Upper lobe of left lung (tissue), 6 donors: ENCODE measurements around the gene COL6A5. TPM values are rescaled to one million over a fixed set of nuclear protein-coding genes. Genes with fewer than 3 reads are reported as not detected.
A peak's percentile ranks its signal among the peaks of the same experiment; 100 is the strongest.
"Not testable (repeated sequence)": the region's sequence is repeated elsewhere in the genome, so short reads cannot be mapped to it uniquely, and the experiment has no call there.

Experiments
- ATAC-seq, 2 donors: fragments of 200-7000 bp; cut with Tn5 transposase; one replicate each; pipeline ENCODE4 v1.9.1; 2022; ENCODE audit warnings: mild to moderate bottlenecking in 2 of 2, moderate library complexity in 2 of 2; ENCODE audit not compliant: low FRiP score in 2 of 2
- DNase-seq, 2 donors: peaks; one replicate each; pipeline ENCODE4 v3.0.0-alpha.2; 2019 to 2020
- H3K27ac ChIP-seq, 4 donors: fragments of 200-600 bp; sonication (generic); one replicate each; pipeline ENCODE4 v1.5.1; 2016 to 2019
- H3K27me3 ChIP-seq, 4 donors: fragments of 200-600 bp; sonication (generic); one replicate each; pipeline ENCODE4 v1.5.1; 2017 to 2019
- H3K36me3 ChIP-seq, 4 donors: fragments of 200-600 bp; sonication (generic); one replicate each; pipeline ENCODE4 v1.5.1; 2016 to 2019
- H3K4me1 ChIP-seq, 4 donors: fragments of 200-600 bp; sonication (generic); one replicate each; pipeline ENCODE4 v1.5.1; 2018 to 2019
- H3K4me3 ChIP-seq, 4 donors: fragments of 200-600 bp; sonication (generic); one replicate each; pipeline ENCODE4 v1.5.1; 2017 to 2019; ENCODE audit warnings: mild to moderate bottlenecking in 2 of 4, moderate library complexity in 1 of 4
- H3K9me3 ChIP-seq, 4 donors: fragments of 200-600 bp; sonication (generic); one replicate each; pipeline ENCODE4 v1.5.1; 2018 to 2019
- CTCF ChIP-seq, 6 experiments: fragments of 450-650 bp in 4 of 6; fragments of 200-600 bp in 2 of 6; sonication (generic) in 2 of 6; IDR thresholded peaks; one replicate each; pipeline ENCODE4 v1.5.1; 2016 to 2019; ENCODE audit warnings: antibody characterized with exemption in 6 of 6
- EP300 ChIP-seq, 4 donors: sonication (generic); formaldehyde crosslinking; IDR thresholded peaks; one replicate each; pipeline ENCODE4 v1.5.1; 2017; ENCODE audit warnings: antibody characterized with exemption in 4 of 4, control low read depth in 2 of 4
- POLR2A ChIP-seq, 4 donors: fragments of 450-650 bp; IDR thresholded peaks; one replicate each; pipeline ENCODE4 v1.5.1; 2016 to 2017; ENCODE audit warnings: antibody characterized with exemption in 4 of 4, mild to moderate bottlenecking in 2 of 4
- POLR2AphosphoS5 ChIP-seq, 2 donors: sonication (generic); formaldehyde crosslinking; IDR thresholded peaks; one replicate each; pipeline ENCODE4 v1.5.1; 2017; ENCODE audit warnings: antibody characterized with exemption in 2 of 2
- WGBS, 2 donors: methylation state at CpG; one replicate each; pipeline ENCODE4 v1.1.5; 2017 to 2018; 5-methylcytosine and 5-hydroxymethylcytosine counted together
- total RNA-seq, 6 donors: library from RNA; depleted of rRNA in 4 of 6; stranded (reverse); fragments of >200 nt in 4 of 6; gene quantifications; one replicate each; pipeline versions ENCODE4 v1.1.0 to v1.2.1, GENCODE V29; 2016 to 2021
- donor health status: DM: no; HTN: no; CAD: no; lungs with moderate emphysema.
- donor health status: DM: no; HTN: yes; CAD: no; lungs with severe emphysema.

Gene COL6A5
- total RNA-seq, 6 donors from 2014 or later: 1.7 to 6.1 (median 3.9) TPM

GRCh38 chr3:130430266-130430665 lies 84.8 kb downstream of the COL6A5 start:
- Histone ChIP-seq H3K4me1 (no peaks in the 10 kb centered on the region), H3K9me3 (no peaks in the 10 kb centered on the region), H3K27me3 (no peaks in the 10 kb centered on the region), H3K36me3 (no peaks in the 10 kb centered on the region), H3K4me3 (no peak overlapping the region), H3K27ac (no peak overlapping the region)
- TF ChIP-seq POLR2A (IDR thresholded peaks at IDR 0.05) (no peak), CTCF (IDR thresholded peaks at IDR 0.05) (no peak), EP300 (IDR thresholded peaks at IDR 0.05) (no peak), POLR2AphosphoS5 (IDR thresholded peaks at IDR 0.05) (no peak)
- ATAC-seq (no peak), DNase-seq (no peak)

- H3K4me1 ChIP-seq, H3K36me3 ChIP-seq, DNase-seq, H3K27me3 ChIP-seq, H3K4me3 ChIP-seq, ATAC-seq, H3K27ac ChIP-seq, H3K9me3 ChIP-seq: not testable (repeated sequence)
- WGBS, 2 donors: 80 to 85% methylated on average over 10 of the region's 10 CpGs
Measured at GRCh38 chr3:130432086-130432485, 86.6 kb downstream of the COL6A5 start.

GRCh38 chr3:130433306-130433705 lies 87.8 kb downstream of the COL6A5 start:
- Histone ChIP-seq H3K9me3 (no peaks in the 10 kb centered on the region), H3K4me3 (no peak overlapping the region), H3K36me3 (no peaks in the 10 kb centered on the region), H3K27ac (no peak overlapping the region), H3K4me1 (no peaks in the 10 kb centered on the region), H3K27me3 (no peaks in the 10 kb centered on the region)
- 82 to 83% methylated on average over 1 of the region's 1 CpG for WGBS, 2 donors
- TF ChIP-seq POLR2A (IDR thresholded peaks at IDR 0.05) (no peak), POLR2AphosphoS5 (IDR thresholded peaks at IDR 0.05) (no peak), CTCF (IDR thresholded peaks at IDR 0.05) (no peak), EP300 (IDR thresholded peaks at IDR 0.05) (no peak)
- DNase-seq (no peak), ATAC-seq (no peak)

- H3K9me3 ChIP-seq: no peaks in the 10 kb centered on the region
- ATAC-seq (peak in 1 of 2 donors; percentile 73), DNase-seq (peak in 1 of 2 donors; percentile 66)
- 27 to 39% methylated on average over 1 of the region's 1 CpG for WGBS, 2 donors
- no peak overlapping the region for H3K4me3 ChIP-seq
- no peak overlapping the region for H3K27ac ChIP-seq
- no peak for TF ChIP-seq CTCF (IDR thresholded peaks at IDR 0.05)
- peak in 1 of 2 donors; percentile 48 for TF ChIP-seq POLR2AphosphoS5 (IDR thresholded peaks at IDR 0.05)
- peak in 1 of 4 donors; percentile 17 for TF ChIP-seq EP300 (IDR thresholded peaks at IDR 0.05)
- TF ChIP-seq POLR2A (IDR thresholded peaks at IDR 0.05): no peak
- peaks cover 0 to 9% (median 6%) of the 10 kb centered on the region in 4 donors for H3K4me1 ChIP-seq
- no peaks in the 10 kb centered on the region for H3K36me3 ChIP-seq
- no peaks in the 10 kb centered on the region for H3K27me3 ChIP-seq
Measured at GRCh38 chr3:130442284-130442683, 96.8 kb downstream of the COL6A5 start.

GRCh38 chr3:130446840-130447239 lies 101.4 kb downstream of the COL6A5 start:
- H3K9me3 ChIP-seq, ATAC-seq, H3K4me1 ChIP-seq, H3K27ac ChIP-seq, H3K27me3 ChIP-seq, DNase-seq, H3K36me3 ChIP-seq, H3K4me3 ChIP-seq: not testable (repeated sequence)
- WGBS, 2 donors: 76 to 77% methylated on average over 6 of the region's 6 CpGs

- not testable (repeated sequence) for H3K4me1 ChIP-seq, DNase-seq, H3K9me3 ChIP-seq, ATAC-seq, H3K36me3 ChIP-seq, H3K27ac ChIP-seq, H3K4me3 ChIP-seq, H3K27me3 ChIP-seq
- 59 to 71% methylated on average over 8 of the region's 8 CpGs for WGBS, 2 donors
Measured at GRCh38 chr3:130448155-130448554, 102.7 kb downstream of the COL6A5 start.
